ENCODE measurements around the gene FAM120C. TPM values are rescaled to one million over a fixed set of nuclear protein-coding genes. Genes with fewer than 3 reads are reported as not detected.
A peak's percentile ranks its signal among the peaks of the same experiment; 100 is the strongest.

Gene FAM120C
- polyA plus RNA-seq, 1 experiment, result 3.7 TPM

DNA sequence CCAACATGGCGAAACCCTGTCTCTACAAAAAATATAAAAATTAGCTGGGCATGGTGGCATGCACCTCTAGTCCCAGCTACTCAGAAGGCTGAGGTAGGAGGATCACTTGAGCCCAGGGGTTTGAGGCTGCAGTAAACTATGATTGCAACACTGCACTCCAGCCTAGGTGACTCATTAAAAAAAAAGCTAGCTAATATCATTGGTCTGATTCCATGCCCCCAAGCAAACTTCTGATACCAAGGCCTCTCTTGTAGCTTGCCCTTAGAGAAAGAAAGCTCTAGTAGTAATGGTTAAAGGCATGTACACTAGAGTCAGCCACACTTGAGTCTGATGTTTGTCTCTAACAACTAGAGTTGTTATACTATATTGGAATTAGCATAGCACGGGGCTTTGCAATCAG lies 106.2 kb downstream of the FAM120C start:
- Histone ChIP-seq H3K27me3 (ENCODE audit: control insufficient read depth, insufficient read depth, low read length) (no peaks in the 10 kb centered on the region), H3K36me3 (ENCODE audit: control insufficient read depth, insufficient read depth, low read length) (no peaks in the 10 kb centered on the region; the same call in none of the 2 replicates), H3K4me3 (ENCODE audit: low read depth, low read length) (no peak overlapping the region)
- DNase-seq (ENCODE audit: low read depth), result peak; percentile 39
- ChIA-PET CTCF (no interaction called here), POLR2A (no interaction called here)
- TF ChIP-seq, protein P1, sequence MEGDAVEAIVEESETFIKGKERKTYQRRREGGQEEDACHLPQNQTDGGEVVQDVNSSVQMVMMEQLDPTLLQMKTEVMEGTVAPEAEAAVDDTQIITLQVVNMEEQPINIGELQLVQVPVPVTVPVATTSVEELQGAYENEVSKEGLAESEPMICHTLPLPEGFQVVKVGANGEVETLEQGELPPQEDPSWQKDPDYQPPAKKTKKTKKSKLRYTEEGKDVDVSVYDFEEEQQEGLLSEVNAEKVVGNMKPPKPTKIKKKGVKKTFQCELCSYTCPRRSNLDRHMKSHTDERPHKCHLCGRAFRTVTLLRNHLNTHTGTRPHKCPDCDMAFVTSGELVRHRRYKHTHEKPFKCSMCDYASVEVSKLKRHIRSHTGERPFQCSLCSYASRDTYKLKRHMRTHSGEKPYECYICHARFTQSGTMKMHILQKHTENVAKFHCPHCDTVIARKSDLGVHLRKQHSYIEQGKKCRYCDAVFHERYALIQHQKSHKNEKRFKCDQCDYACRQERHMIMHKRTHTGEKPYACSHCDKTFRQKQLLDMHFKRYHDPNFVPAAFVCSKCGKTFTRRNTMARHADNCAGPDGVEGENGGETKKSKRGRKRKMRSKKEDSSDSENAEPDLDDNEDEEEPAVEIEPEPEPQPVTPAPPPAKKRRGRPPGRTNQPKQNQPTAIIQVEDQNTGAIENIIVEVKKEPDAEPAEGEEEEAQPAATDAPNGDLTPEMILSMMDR (IDR thresholded peaks at IDR 0.05; ENCODE audit: insufficient read depth, low read depth, low read length), result no peak

DNA sequence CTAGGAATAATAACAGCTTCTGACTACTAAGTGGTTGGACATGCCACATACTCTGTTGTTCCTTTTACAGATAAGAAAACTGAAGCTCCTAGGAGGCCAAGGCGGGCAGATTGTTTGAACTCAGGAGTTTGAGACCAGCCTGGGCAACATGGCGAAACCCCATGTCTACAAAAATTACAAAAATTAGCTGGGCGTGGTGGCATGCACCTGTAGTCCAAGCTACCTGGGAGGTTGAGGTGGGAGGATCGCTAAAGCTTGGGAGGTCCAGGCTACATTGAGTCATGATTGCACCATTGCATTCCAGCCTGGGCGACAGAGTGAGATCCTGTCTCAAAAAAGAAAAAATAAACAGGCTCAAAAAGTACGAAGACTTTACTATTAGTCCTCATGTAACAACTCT lies 108.2 kb downstream of the FAM120C start:
- Histone ChIP-seq H3K4me3 (ENCODE audit: low read depth, low read length) (no peak overlapping the region), H3K36me3 (ENCODE audit: control insufficient read depth, insufficient read depth, low read length) (no peaks in the 10 kb centered on the region; the same call in 1 of the 2 replicates), H3K27me3 (ENCODE audit: control insufficient read depth, insufficient read depth, low read length) (no peaks in the 10 kb centered on the region)
- TF ChIP-seq, protein P1 (IDR thresholded peaks at IDR 0.05; ENCODE audit: insufficient read depth, low read depth, low read length), result no peak
- POLR2A ChIA-PET, result no interaction called here
- no peak for DNase-seq (ENCODE audit: low read depth)
- CTCF ChIA-PET, result no interaction called here

DNA sequence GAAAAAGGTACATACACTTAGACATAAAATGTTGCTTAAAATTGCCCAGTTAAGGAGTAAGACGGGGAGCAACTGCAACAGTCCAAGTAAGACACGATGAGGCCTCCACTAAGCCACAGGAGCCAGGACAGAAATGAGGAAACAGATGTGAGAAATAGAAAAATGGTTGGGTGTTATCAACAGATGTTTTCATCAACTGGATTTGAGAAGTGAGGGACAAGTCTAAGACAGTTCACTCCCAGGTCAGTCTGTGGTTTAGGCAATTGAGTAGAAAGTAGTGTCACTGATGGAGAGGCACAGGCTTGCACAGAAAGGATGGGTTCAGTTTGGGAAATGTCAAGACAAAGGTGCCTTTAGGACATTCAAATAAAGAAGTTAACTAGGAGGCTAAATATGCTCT lies 115.3 kb downstream of the FAM120C start:
- CTCF ChIA-PET, result interaction anchor here (1.1 kb wide), 1 partner anchor 26 kb away, joined by 4 read pairs; no protein-coding TSS in a partner anchor
- POLR2A ChIA-PET, result no interaction called here
- no peaks in the 10 kb centered on the region for H3K36me3 ChIP-seq (ENCODE audit: control insufficient read depth, insufficient read depth, low read length)
- DNase-seq (ENCODE audit: low read depth), result no peak
- TF ChIP-seq, protein P1 (IDR thresholded peaks at IDR 0.05; ENCODE audit: insufficient read depth, low read depth, low read length), result no peak
- H3K4me3 ChIP-seq (ENCODE audit: low read depth, low read length), result no peak overlapping the region
- no peaks in the 10 kb centered on the region for H3K27me3 ChIP-seq (ENCODE audit: control insufficient read depth, insufficient read depth, low read length)

DNA sequence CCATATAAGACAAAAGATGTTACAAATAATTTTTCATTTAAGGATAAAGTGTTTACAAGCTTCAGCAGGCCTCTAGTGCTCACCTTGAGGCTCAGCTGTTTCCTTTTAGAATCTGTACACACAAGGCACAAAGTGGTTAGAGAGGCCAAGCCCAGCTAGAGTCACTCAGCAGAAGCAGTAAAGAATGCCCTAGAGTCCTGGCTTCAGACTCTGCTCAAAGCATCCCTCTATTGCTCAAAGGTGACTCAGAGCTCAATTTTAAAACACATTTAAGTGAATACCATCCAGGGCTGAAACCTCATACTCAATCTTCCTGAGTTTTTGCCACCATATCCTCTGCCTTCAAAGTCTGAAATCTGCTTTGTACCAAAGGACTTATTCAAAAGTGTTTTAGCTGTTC lies 116.2 kb downstream of the FAM120C start:
- TF ChIP-seq, protein P1 (IDR thresholded peaks at IDR 0.05; ENCODE audit: insufficient read depth, low read depth, low read length), result no peak
- DNase-seq (ENCODE audit: low read depth), result no peak
- H3K4me3 ChIP-seq (ENCODE audit: low read depth, low read length), result no peak overlapping the region
- no peaks in the 10 kb centered on the region for H3K36me3 ChIP-seq (ENCODE audit: control insufficient read depth, insufficient read depth, low read length)
- H3K27me3 ChIP-seq (ENCODE audit: control insufficient read depth, insufficient read depth, low read length), result no peaks in the 10 kb centered on the region
- ChIA-PET CTCF (interaction anchor here (1.1 kb wide), 1 partner anchor 27 kb away, joined by 4 read pairs; no protein-coding TSS in a partner anchor), POLR2A (no interaction called here)

DNA sequence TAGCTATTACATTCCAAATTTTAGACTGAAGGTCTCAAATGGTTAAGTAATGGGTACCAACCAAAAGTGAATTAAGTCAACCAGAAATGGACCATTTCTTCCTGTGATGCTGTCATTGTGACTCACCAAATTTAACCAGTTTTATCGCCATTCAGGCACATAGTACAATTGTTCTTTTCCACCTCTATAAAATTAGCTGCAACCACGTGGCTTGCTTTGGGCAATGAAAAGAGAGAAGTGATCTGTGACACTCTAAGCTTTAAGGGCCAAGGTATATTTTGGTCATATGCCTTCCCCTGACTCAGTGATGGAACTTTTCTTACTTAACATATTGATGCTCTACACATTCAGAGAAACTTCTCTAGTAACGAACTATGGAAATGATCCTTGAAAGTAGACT lies 118.5 kb downstream of the FAM120C start:
- POLR2A ChIA-PET, result no interaction called here
- TF ChIP-seq, protein P1 (IDR thresholded peaks at IDR 0.05; ENCODE audit: insufficient read depth, low read depth, low read length), result no peak

More for the DNA sequence above, 118.5 kb downstream of the FAM120C start:
- Histone ChIP-seq H3K4me3 (ENCODE audit: low read depth, low read length) (no peak overlapping the region), H3K27me3 (ENCODE audit: control insufficient read depth, insufficient read depth, low read length) (no peaks in the 10 kb centered on the region), H3K36me3 (ENCODE audit: control insufficient read depth, insufficient read depth, low read length) (no peaks in the 10 kb centered on the region)
- no peak for DNase-seq (ENCODE audit: low read depth)
- CTCF ChIA-PET, result interaction anchor here (0.7 kb wide), 1 partner anchor 20 kb away, joined by 4 read pairs; the partner anchor contains the start of gene PHF8
